ENCODE measurements around the gene TSPAN18. TPM values are rescaled to one million over a fixed set of nuclear protein-coding genes. Genes with fewer than 3 reads are reported as not detected.

The TSPAN18 gene
- total RNA-seq, 1 experiment from 2014 or later: 21.3 TPM

GRCh38 chr11:44813401-44813800, 86.6 kb downstream of the TSPAN18 start:
- H3K36me3 ChIP-seq (ENCODE audit: control insufficient read depth, insufficient read depth, low read length): no peaks in the 10 kb centered on the region
- H3K4me3 ChIP-seq (ENCODE audit: low read depth in 2 of 2, low read length in 2 of 2): no peak overlapping the region
- H3K4me1 ChIP-seq (ENCODE audit: control insufficient read depth, insufficient read depth, low read length): no peaks in the 10 kb centered on the region
- intact Hi-C loops (cut with micrococcal nuclease; ENCODE audit: unreplicated experiment): no loop called here
- ChIA-PET CTCF (no interaction called here), POLR2A (no interaction called here)
- no peaks in the 10 kb centered on the region; the same call in 1 of the 2 replicates for H3K27me3 ChIP-seq (ENCODE audit: control insufficient read depth, insufficient read depth, low read length)
- no TSS peak for BruUV-seq (replicated peaks)
- TF ChIP-seq REST (IDR thresholded peaks at IDR 0.05; ENCODE audit: insufficient read depth in 1 of 2, low read depth in 2 of 2, low read length in 1 of 2): no peak
- no peak for TF ChIP-seq CTCF (IDR thresholded peaks at IDR 0.05)
- TF ChIP-seq POLR2AphosphoS5 (IDR thresholded peaks at IDR 0.05; ENCODE audit: low read depth, low read length): no peak
- no peak for TF ChIP-seq SIN3A (IDR thresholded peaks at IDR 0.05; ENCODE audit: borderline replicate concordance, insufficient read depth, low read depth, low read length)
- TF ChIP-seq TCF7L2 (IDR thresholded peaks at IDR 0.05; ENCODE audit: low read depth, low read length): no peak
- no peak for DNase-seq (ENCODE audit: low read depth, low spot score)
- no peak overlapping the region for H3K27ac ChIP-seq (ENCODE audit: low read length)
- in situ Hi-C loops (cut with HindIII; ENCODE audit: low pct_unique_long_range_greater_than_20kb, low sequenced_read_pairs): no loop called here
- H3K9me3 ChIP-seq (ENCODE audit: control insufficient read depth, insufficient read depth, low read depth, low read length): no peaks in the 10 kb centered on the region
- no peak for ATAC-seq

- H3K27me3 ChIP-seq (ENCODE audit: control insufficient read depth, insufficient read depth, low read length): no peaks in the 10 kb centered on the region
- TF ChIP-seq POLR2AphosphoS5 (IDR thresholded peaks at IDR 0.05; ENCODE audit: low read depth, low read length) (no peak), CTCF (IDR thresholded peaks at IDR 0.05) (no peak), TCF7L2 (IDR thresholded peaks at IDR 0.05; ENCODE audit: low read depth, low read length) (no peak), REST (IDR thresholded peaks at IDR 0.05; ENCODE audit: insufficient read depth in 1 of 2, low read depth in 2 of 2, low read length in 1 of 2) (no peak), SIN3A (IDR thresholded peaks at IDR 0.05; ENCODE audit: borderline replicate concordance, insufficient read depth, low read depth, low read length) (no peak)
- CTCF ChIA-PET: no interaction called here
- DNase-seq (ENCODE audit: low read depth, low spot score) (no peak), ATAC-seq (no peak)
- no peak overlapping the region for H3K27ac ChIP-seq (ENCODE audit: low read length)
- intact Hi-C loops (cut with micrococcal nuclease; ENCODE audit: unreplicated experiment) (no loop called here), in situ Hi-C loops (cut with HindIII; ENCODE audit: low pct_unique_long_range_greater_than_20kb, low sequenced_read_pairs) (no loop called here)
- H3K36me3 ChIP-seq (ENCODE audit: control insufficient read depth, insufficient read depth, low read length): no peaks in the 10 kb centered on the region
- no peak overlapping the region for H3K4me3 ChIP-seq (ENCODE audit: low read depth in 2 of 2, low read length in 2 of 2)
- no peaks in the 10 kb centered on the region for H3K9me3 ChIP-seq (ENCODE audit: control insufficient read depth, insufficient read depth, low read depth, low read length)
- POLR2A ChIA-PET: no interaction called here
- BruUV-seq (replicated peaks): no TSS peak
- no peaks in the 10 kb centered on the region for H3K4me1 ChIP-seq (ENCODE audit: control insufficient read depth, insufficient read depth, low read length)
These were observed 88.3 kb downstream of the TSPAN18 start for GRCh38 chr11:44814881-44815592.

Data from Panc1 (cell line).